A673 (cell line): Measurements from ENCODE around the gene EIF2A. TPM values are rescaled to one million over a fixed set of nuclear protein-coding genes. Genes with fewer than 3 reads are reported as not detected.

Source experiments
- BruUV-seq: library from RNA; stranded (reverse); fragments of 400-500 nt; replicated peaks from 2 replicates; lab custom pipeline; 2021; lab: Mats Ljungman, UMichigan
- CTCF ChIA-PET: fragments of 300-600 bp; sonication (Branson Sonifier 250); formaldehyde crosslinking; loops from one replicate; lab custom pipeline; 2022; ENCODE audit warnings: antibody characterized with exemption; lab: Charles Lee
- POLR2A ChIA-PET: fragments of 300-600 bp; sonication (Branson Sonifier 250); formaldehyde crosslinking; loops from one replicate; lab custom pipeline; 2022; ENCODE audit warnings: antibody characterized with exemption; ENCODE audit not compliant: low non-redundant PET; lab: Charles Lee
- DNase-seq: peaks from one replicate; pipeline ENCODE4 v3.0.0-alpha.2; 2015; ENCODE audit warnings: low spot score
- H3K27ac ChIP-seq: fragments of 200-600 bp; sonication (generic); 2 replicates; pipeline ENCODE4 v1.5.1; 2016; ENCODE audit warnings: mixed run types, low read depth, mild to moderate bottlenecking, mixed read lengths, antibody characterized with exemption, low read length; ENCODE audit not compliant: poor library complexity, severe bottlenecking
- H3K27me3 ChIP-seq: fragments of 200-600 bp; sonication (generic); replicated peaks from 2 replicates; pipeline ENCODE4 v1.6.1; 2017; ENCODE audit warnings: mixed run types, low read depth, mild to moderate bottlenecking, mixed read lengths, antibody characterized with exemption, low read length; ENCODE audit not compliant: insufficient read depth, poor library complexity
- H3K36me3 ChIP-seq: fragments of 200-600 bp; sonication (generic); 2 replicates; pipeline ENCODE4 v1.6.1; 2016; ENCODE audit warnings: mixed run types, mild to moderate bottlenecking, mixed read lengths, antibody characterized with exemption, low read length; ENCODE audit not compliant: insufficient read depth, poor library complexity, severe bottlenecking
- H3K4me1 ChIP-seq: fragments of 200-600 bp; sonication (generic); 2 replicates; pipeline ENCODE4 v1.6.1; 2017; ENCODE audit warnings: mixed run types, mild to moderate bottlenecking, mixed read lengths, antibody characterized with exemption, low read length; ENCODE audit not compliant: insufficient read depth, poor library complexity, severe bottlenecking
- H3K4me3 ChIP-seq: fragments of 200-600 bp; sonication (generic); 2 replicates; pipeline ENCODE4 v1.5.1; 2016; ENCODE audit warnings: low read depth, mixed run types, mild to moderate bottlenecking, mixed read lengths, low read length; ENCODE audit not compliant: poor library complexity, severe bottlenecking
- H3K9me3 ChIP-seq: fragments of 200-600 bp; sonication (generic); 2 replicates; pipeline ENCODE4 v1.6.1; 2016; ENCODE audit warnings: mixed run types, low read depth, mild to moderate bottlenecking, mixed read lengths, antibody characterized with exemption, low read length; ENCODE audit not compliant: poor library complexity, severe bottlenecking
- EZH2 ChIP-seq: fragments of 200-600 bp; sonication (generic); IDR thresholded peaks from 2 replicates; pipeline ENCODE4 v1.6.1; 2017; ENCODE audit warnings: borderline replicate concordance, low read depth, mild to moderate bottlenecking, mixed read lengths, antibody characterized with exemption, low read length; ENCODE audit not compliant: poor library complexity, severe bottlenecking
- intact Hi-C: fragments of 100-400 bp; cut with micrococcal nuclease; formaldehyde crosslinking; loops from one replicate; pipeline ENCODE4 v1.10.0; 2022; ENCODE audit not compliant: unreplicated experiment
- total RNA-seq: library from RNA; stranded (reverse); gene quantifications from 2 replicates; pipeline ENCODE4 v1.2.3, GENCODE V29; 2021
- TF ChIP-seq, protein P1 (sequence below): fragments of 300-800, 200-600 bp; sonication (generic); conservative IDR thresholded peaks from 2 replicates; pipeline ENCODE4 v1.5.1; 2017; ENCODE audit warnings: low read depth, mild to moderate bottlenecking, antibody characterized with exemption, low read length, moderate library complexity, mixed read lengths

The EIF2A gene
- total RNA-seq, 1 experiment from 2014 or later = 113 TPM

DNA sequence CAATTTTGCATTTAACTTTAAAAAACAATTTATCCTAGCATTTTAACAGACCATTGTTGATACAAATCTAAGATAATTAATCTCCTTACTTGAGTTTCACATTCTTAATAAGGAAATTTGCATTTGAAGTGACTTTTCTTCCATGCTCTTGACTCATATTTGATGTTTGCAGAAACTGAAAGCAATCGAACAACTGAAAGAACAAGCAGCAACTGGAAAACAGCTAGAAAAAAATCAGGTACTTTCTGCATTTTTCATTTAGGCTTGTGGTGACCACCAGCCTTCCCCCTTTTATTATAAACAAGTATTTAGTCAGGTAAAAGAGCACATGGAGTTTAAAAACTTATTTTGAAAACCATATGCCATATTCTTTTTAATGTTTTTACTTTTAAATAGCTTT lies 36.4 kb downstream of the EIF2A start:
- POLR2A ChIA-PET = no interaction called here

DNA sequence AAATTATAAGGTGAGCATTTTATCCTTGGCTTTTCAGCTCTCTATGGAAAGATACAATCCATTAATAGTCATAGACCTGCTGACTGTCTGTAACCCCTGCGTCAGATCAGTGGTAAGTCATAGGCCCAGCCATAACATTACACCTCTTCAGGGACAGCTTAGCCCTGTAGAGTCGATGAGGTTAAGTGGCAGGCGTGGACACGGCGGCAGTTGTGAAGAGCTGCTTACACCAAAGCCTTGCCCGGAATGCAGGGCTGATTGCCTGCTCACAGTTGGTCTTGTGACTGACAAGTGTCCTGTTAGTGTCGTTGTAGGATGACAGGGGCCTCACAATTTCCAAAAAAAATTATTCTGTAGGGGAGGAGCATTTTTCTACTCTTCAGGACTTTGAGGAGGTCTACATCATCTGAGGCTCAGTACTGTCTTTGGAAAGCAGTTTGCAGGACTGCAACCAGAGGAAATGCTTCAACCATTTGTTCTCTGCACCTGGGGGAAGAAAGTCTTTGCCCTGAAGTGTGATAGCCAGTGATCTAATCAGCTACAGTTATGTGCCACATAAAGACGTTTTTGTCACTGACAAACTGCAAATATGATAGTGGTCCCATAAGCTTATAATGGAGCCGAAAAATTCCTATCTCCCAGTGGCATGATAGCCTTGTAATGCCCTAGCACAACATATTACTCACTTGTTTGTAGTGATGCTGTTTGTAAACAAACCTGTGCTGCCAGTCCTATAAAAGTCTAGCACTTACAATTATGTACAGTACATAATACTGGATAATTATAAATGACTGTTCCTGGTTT lies 41.6 kb downstream of the EIF2A start:
- CTCF ChIA-PET = no interaction called here

More for the DNA sequence above, 36.4 kb downstream of the EIF2A start:
- DNase-seq = no peak
- Histone ChIP-seq H3K9me3 (no peaks in the 10 kb centered on the region), H3K4me1 (no peaks in the 10 kb centered on the region), H3K4me3 (no peak overlapping the region), H3K27ac (no peak overlapping the region), H3K27me3 (no peaks in the 10 kb centered on the region), H3K36me3 (peaks cover 61% of the 10 kb centered on the region)
- BruUV-seq = no TSS peak
- intact Hi-C loops = no loop called here
- CTCF ChIA-PET = no interaction called here
- TF ChIP-seq, protein P1, sequence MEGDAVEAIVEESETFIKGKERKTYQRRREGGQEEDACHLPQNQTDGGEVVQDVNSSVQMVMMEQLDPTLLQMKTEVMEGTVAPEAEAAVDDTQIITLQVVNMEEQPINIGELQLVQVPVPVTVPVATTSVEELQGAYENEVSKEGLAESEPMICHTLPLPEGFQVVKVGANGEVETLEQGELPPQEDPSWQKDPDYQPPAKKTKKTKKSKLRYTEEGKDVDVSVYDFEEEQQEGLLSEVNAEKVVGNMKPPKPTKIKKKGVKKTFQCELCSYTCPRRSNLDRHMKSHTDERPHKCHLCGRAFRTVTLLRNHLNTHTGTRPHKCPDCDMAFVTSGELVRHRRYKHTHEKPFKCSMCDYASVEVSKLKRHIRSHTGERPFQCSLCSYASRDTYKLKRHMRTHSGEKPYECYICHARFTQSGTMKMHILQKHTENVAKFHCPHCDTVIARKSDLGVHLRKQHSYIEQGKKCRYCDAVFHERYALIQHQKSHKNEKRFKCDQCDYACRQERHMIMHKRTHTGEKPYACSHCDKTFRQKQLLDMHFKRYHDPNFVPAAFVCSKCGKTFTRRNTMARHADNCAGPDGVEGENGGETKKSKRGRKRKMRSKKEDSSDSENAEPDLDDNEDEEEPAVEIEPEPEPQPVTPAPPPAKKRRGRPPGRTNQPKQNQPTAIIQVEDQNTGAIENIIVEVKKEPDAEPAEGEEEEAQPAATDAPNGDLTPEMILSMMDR = no peak
- TF ChIP-seq EZH2 = no peak

DNA sequence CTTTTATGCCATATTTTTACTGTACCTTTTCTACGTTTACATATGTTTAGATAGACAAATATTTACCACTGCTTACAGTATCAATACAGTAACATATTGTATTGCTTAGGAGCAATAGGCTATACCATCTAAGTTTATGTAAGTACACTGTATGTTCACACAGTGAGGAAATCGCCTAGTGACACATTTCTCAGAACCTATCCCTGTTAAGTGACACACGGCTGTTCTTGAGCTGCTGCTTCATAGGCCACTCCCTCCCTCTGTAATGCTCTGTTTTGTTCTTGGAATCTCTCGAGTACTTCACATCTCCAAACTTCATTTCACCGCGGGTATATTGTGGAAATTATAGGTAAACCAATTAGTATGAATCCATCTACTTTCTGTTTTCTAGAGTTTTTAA lies 43.2 kb downstream of the EIF2A start:
- Histone ChIP-seq H3K4me3 (no peak overlapping the region), H3K27ac (no peak overlapping the region), H3K9me3 (no peaks in the 10 kb centered on the region), H3K36me3 (peaks cover 12% of the 10 kb centered on the region), H3K4me1 (no peaks in the 10 kb centered on the region), H3K27me3 (no peaks in the 10 kb centered on the region)
- DNase-seq = no peak
- BruUV-seq = no TSS peak
- TF ChIP-seq, protein P1 = no peak
- no peak for TF ChIP-seq EZH2
- ChIA-PET POLR2A (interaction anchor here (0.6 kb wide), 1 partner anchor 37 kb away, joined by 12 read pairs; no protein-coding TSS in a partner anchor), CTCF (no interaction called here)
- intact Hi-C loops = loop anchor here (10.0 kb wide), 1 partner anchor 275 kb away; no protein-coding TSS in a partner anchor

More for the DNA sequence above, 41.6 kb downstream of the EIF2A start:
- no peaks in the 10 kb centered on the region for H3K9me3 ChIP-seq
- H3K27me3 ChIP-seq = no peaks in the 10 kb centered on the region
- no peak for DNase-seq
- intact Hi-C loops = no loop called here
- no peak overlapping the region for H3K4me3 ChIP-seq
- POLR2A ChIA-PET = no interaction called here
- H3K27ac ChIP-seq = no peak overlapping the region
- H3K36me3 ChIP-seq = peaks cover 27% of the 10 kb centered on the region
- TF ChIP-seq, protein P1 = no peak
- no peak for TF ChIP-seq EZH2
- BruUV-seq = no TSS peak
- H3K4me1 ChIP-seq = no peaks in the 10 kb centered on the region
